SKM-1 (cell line): Measurements from ENCODE around the gene SRRM2.
"Not testable (repeated sequence)": the region's sequence is repeated elsewhere in the genome, so short reads cannot be mapped to it uniquely, and the experiment has no call there.

Experiments
- DNase-seq: peaks from one replicate; lab custom pipeline; 2025; ENCODE audit not compliant: unreplicated experiment; lab: John Stamatoyannopoulos, UW

Gene SRRM2

DNA sequence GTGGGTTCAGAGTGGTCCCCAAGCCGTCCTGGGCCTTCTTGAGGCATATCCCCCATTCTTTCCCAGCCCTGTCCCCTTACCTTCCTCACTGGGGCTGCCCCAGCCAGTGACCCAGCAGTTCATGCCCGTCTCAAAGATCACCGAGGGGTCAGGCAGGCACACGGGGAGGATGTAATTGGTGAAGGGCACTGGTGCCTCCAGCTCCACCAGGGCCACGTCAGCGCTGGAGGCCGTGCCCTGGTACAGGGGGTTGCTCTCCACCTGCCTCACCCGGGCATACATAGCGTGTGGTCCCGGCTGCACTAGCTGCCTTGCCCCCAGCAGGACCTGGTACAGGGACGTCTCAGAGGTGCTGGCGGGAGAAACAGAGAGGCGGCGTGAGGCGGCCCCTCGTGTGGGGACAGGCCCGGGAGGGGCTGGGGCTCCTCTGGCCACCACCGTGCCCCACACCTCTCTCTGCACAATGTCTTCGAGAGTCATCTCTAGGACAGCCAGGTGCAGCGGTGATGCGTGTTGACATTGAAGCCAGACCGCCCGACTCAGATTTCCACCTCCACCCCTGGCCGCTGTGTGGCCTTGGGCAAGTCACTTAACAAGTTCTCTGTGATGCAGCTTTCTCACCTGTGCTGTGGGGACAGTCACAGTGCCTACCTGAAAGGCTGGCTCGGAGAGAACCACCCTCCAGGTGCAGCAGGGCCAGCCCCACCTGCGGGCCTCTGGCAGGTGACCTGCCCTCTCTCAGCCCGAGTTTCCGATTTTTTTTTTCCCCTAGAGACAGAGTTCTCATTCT lies 38.3 kb upstream of the SRRM2 start:
- DNase-seq = no peak

DNA sequence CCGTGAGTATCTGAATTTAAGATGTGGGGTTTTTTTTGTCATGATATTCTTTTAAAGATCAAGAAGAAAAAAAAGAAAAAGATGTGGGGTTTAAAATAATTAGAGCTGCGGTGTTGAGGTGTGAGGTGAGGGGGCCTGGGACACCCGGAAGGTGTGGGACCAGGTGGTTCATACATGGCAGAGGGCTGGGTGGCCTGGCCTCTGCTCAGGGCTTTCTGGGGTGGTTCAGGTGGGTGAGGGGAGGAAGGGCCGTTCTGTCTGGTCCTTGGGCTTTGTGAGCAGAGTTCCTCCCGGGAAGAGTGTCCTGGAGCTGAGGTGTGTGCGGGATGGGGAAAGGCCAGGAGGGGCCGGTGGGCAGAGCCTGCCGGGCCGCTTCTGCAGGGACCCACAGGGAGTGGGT lies 37.4 kb upstream of the SRRM2 start:
- DNase-seq = no peak

DNA sequence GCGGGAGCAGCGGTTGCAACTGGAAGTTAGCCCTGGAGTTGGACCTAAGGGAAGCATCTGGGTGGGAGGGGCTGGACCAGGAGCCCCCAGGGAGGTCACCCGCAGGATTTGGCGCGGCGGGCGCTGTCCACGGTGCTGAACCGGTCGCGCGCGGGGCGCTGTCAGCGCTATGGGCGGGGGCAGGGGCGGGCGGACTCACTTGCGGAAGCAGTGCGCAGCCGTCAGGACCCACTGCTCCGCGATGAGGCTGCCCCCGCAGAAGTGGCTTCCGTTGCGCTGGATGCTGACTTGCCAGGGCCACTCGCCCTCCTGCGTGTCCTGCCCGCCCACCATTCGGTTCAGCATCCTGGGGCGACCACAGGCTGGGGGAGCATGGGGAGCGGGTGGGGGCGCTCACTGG lies 36.9 kb upstream of the SRRM2 start:
- DNase-seq = no peak

DNA sequence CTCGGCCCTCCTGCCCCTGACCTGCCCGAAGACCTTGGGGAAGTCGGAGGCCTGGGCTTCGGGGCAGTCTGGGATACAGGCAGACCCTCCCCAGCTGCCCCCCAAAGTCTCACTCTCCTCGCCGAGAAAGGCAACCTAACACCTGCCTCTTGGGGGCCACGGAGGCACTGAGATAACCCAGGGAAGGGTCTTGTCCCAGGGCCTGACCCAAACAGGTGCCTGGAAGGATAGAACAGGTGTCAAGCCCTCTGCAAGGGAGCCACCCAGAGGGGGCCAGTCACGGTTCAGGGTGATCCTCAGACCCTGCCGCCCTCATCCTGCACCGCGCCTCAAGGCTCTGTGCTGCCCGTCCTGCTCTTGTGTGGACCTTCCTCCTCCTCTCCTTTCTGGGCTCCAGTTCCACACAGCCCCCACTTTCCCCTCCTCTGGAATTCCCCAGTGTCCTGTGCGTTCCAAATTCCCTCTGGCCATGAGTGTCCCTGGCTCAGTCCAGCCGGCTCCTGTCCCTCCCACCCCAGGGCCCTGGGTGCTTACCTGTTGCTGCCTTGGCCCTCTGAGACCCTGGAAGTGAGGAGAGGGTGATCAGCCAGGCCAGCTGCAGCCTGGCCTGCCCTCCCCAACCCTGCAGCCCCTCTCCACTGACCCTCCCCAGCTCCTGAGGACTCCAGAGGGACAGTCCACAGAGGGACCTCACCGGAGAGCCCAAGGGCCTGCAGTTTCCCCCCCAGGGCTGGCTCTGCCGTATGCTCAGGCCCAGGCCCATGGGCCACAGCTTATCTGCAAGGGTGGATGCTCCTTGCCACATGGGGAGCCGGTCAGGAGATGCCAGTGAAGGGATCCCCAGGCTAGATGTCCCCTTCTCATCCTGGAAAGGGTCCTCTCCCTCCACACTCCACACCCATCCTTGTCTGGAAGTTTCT lies 36.2 kb upstream of the SRRM2 start:
- DNase-seq = no peak

DNA sequence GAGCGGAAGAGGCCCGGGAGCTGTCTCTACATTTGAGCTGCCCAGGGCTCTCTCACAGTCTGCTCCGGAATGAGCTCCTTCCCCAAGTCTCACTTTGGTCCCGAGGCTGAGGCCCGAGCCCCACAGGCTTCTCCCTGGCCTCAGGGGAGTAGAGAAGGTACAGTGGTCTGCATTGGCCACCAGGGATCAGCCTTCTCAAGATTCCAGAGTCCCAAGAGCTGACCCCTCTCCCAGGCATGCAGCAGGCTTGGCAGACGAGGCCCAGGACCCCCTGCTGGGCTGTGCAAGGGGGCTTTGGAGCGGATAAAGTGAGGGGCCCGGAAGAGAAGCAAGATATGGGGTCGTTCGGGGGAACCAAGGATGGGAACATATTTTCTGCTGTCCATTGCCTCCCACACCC lies 35.5 kb upstream of the SRRM2 start:
- no peak for DNase-seq

DNA sequence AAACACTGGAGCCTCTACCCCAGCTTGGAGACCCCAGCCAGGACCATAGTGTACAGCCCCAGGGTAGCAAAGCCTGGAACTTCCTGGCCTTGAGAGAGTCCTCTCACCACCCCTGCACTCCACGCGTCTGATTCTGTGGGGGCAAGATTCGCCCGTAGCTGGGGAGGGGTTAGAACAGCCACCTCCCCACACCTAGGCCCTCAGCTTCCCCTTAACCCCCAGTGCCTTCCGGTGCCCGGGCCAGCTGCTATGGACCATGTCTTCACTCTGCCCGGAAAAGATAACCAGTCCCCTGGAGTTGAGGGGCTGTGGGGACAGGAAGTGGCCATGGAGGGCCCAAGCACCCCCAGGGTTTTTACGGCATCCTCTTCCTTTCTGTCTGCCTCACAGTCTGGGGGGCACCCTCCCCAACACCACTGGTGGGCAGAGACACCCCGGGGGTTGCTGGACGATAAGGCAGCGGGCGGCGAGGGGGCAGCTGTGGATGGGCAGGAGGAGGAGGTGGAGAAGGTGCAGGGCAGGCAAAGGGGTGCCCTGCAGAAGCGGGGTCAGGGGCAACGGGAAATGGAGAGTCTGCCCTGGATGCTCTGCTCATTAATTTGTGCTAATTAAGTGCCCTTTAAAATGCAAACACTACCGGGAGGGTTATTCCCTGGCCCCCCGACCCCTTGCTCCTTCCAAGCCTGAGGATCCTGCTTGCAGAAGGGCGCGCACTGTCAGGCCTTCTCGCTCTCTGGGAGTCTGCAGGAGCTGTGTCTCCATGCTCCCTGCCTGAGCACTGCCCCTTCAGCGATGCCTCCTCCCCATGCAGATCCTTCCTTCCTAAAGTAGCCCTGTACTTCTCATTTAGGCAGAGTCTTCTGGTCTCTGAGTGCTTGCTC lies 34.8 kb upstream of the SRRM2 start:
- DNase-seq = no peak

DNA sequence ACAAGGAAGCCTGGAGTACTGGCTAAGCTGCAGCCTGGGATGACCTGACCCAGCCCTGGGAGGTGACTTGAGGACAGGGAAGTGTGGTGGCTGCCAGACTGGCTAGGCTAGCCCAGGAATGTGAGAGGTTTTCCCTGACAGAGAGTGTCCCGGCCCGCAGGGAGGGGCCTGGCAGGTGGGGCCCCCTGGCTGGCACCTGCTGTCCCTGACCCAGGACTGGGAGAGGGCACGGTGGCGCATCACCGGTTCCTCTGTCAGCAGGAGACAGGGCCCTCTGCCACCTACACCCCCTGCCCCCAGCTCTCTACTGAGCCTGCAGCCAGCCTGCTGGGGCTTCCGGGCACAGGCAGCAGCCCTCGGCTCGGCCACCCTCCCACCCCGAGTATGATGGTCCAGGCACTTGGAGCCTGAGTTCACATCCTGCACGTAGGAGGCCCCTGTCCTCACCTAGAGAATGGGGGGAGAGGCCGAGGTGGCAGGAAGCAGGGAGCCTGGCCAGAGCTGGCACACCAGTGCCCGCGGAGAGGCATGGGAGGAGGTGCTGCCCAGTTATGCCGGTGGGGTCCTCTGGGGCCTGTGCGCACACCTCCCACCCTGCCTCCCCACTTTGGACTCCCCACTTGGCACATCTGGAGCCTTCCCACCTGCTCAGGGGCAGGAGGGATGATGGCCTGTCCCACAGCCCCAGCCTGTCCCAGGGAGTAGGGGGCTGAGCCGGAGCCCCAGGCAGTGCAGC lies 32.9 kb upstream of the SRRM2 start:
- DNase-seq = no peak

DNA sequence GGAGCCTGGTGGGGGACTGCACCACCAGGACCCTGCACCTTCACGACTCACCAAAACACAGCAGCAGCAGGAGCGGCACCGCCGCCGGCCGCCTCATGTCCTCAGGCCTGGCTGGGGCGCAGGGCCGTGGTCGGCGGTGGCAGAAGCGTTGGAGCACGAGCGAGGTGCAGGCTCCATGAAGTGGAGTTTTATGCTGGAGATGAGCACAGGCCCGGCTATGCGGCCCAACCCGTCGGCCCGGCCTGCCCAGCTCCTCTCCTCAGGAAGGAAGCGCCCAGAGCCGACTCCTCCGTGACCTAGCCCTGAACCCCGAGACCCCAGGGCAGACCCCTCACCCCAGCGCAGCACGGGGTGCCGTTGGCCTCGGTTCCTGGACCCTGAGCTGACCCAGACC lies 32.4 kb upstream of the SRRM2 start, which contains the start of gene PRSS27:
PRSS27 (minus strand) TSS at position 161 of the 394 bp plus-strand sequence; CDS start at position 97, 64 bp downstream.
- no peak for DNase-seq

DNA sequence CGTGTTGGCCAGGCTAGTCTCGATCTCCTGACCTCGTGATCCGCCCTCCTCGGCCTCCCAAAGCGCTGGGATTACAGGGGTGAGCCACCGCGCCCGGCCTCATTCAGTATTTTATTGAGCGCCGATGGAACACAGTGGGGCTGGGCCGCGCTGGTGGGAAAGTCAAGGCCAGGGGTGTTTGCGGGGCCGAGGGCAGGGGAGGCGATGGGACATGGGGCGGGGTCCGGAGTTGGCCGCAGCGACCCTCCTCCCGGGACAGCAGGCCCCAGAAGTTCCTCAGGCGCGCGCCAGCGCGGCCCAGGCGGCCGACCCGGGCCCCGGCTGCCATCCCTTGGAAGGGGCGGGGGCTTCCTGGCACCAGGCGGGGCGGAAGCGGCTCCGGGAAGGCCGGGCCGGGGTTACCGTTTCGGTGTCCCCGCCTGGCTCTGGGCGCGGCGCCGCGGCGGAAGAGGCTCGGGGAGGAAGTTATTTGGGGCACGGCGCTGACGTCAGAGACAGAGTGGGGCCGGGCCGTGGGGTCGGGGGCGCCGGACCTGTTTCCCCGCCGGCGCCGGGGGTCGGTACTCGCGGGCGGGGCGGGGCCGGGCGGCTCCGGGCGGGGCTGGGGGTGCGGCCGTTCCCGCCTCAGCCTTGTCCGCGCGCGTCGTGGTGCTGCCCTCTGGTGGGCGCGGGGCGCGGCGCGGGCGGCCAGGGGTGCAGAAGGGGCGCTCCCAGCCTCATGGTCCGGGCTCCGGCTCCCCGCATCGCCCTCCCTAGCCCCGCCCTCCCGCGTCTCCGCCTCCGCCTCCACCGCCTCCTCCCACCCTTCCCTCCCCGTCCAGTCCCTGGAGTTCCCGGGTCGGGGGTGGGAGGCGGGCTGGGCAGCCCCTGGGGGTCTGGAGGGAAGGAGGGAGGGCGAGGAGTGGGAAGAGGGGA lies 31.5 kb upstream of the SRRM2 start:
- DNase-seq = peak; percentile 56

DNA sequence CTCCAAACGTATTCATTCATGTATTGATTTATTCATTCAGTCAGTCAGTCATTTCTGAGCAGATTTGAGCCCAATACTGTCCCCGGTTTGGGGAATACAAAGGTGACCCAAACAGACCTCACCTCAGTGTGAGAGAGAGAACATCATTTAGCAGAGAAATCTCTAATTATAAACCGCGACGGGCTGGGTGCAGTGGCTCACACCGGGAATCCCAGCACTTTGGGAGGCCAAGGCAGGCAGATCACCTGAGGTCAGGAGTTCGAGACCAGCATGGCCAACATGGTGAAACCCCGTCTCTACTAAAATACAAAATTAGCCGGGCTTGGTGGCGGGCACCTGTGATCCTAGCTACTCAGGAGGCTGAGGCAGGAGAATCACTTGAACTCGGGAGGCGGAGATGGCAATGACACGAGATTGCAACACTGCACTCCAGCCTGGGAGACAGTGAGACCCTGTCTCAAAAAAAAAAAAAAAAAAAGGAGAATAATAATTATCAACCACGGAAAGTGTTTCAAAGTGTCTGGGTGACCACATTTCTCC lies 30.7 kb upstream of the SRRM2 start:
- not testable (repeated sequence) for DNase-seq

DNA sequence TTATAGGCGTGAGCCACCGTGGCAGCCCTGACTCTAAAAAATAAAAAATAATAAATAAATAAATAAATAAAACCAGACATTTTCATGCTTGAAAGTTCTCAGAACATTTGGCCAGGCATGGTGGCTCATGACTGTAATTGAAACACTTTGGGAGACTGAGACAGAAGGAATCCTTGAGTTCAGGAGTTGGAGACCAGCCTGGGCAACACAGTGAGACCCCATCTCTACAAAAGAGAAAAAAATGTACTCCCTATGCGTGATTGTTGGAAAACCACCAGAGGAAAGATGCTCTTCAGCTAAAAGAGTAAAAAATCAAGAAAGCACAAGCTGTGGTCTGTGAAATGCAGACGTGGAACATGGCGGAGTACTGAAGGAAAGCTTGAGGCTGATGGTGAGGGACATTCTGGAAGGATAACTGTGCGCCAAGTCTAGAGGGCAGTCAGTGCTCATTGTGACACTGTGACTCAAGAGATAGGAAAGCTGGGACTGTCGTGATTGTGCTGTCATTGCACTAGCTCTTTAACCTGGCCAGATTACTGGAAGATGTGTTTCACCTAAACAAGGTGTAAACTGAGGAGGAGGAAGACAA lies 28.3 kb upstream of the SRRM2 start:
- no peak for DNase-seq

DNA sequence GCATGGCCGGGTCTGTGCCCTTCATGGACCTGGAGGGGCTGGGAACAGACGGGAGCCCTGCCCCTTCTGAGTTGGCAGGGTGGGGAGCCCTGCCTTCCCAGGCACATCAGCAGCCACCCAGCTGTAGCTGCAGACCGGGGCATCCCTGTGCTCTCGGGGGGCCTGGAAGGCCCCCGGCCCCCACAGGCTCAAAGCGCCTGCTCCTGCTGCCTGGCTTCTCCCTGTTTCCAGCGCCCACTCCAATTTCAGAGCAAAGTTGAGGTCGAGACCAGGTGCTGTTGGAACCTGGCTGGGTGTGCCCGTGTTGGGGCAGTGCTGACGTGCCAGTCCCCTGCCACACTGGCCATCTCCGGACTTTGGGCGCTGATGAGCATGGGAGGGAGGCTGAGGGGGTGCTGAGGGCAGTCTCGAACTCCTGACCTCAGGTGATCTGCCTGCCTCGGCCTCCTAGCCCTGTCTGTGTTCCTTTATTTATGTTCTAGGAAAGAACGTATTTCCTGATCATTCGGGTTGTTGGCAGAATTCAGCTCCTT lies 27.6 kb upstream of the SRRM2 start:
- no peak for DNase-seq

DNA sequence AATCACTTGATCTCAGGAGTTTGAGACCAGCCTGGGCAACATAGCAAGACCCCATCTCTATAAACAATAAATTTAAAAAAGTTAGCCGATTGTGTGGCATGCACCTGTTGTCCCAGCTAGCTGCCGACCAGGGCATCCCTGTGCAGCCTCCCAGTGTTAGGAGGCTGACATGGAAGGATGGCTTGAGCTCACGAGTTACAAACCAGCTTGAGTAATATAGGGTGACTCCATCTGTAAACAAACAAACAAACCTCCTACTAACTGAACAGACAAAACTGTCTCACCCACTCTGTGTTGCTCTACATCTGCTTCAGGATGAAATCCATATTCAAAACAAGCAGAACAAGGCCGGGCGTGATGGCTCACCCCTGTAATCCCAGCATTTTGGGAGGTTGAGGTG lies 25.5 kb upstream of the SRRM2 start:
- DNase-seq = no peak

DNA sequence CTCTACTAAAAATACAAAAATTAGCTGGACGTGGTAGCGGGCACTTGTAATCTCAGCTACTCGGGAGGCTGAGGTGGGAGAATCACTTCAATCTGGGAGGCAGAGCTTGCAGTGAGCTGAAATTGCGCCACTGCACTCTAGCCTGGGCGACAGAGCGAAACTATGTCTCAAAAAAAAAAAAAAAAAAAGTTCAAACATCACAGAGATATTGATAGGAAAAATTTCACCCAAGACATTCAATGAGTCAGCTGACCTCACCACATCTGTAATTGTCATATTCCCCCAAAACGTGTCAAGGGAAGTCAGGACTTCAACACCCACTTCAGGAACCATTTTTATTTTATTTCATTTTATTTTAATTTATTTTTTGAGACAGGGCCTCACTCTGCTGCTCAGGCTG lies 24.4 kb upstream of the SRRM2 start:
- DNase-seq = no peak

DNA sequence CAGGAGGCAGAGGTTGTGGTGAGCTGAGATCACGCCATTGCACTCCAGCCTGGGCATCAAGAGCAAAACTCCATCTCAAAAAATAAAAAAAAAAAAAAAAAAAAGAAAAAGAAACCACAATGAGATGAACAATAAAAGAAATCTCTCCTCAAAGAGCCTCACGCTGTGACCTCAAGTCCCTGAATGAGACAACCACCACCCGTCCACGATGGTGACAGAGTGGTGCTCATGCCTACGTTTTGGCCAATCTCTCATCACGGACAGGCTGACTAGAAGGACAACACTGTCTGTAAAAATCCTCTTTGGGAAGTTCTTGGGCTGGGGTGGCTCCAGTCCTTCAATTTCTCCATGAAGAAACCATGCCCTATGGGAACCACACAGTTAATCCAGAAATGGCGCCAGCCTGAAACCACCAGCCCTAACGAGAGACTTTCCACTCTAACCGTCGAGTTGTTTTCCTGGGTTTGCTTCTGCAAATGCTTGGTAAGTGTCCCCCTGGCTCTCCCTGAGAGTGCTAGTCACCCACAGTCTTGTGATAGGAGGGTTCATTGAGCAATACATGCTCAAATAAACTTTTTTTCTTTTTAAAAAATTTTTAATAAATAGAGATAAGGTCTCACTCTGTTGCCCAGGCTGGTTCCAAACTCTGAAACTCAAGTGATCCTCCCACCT lies 17.5 kb upstream of the SRRM2 start:
- DNase-seq = no peak

DNA sequence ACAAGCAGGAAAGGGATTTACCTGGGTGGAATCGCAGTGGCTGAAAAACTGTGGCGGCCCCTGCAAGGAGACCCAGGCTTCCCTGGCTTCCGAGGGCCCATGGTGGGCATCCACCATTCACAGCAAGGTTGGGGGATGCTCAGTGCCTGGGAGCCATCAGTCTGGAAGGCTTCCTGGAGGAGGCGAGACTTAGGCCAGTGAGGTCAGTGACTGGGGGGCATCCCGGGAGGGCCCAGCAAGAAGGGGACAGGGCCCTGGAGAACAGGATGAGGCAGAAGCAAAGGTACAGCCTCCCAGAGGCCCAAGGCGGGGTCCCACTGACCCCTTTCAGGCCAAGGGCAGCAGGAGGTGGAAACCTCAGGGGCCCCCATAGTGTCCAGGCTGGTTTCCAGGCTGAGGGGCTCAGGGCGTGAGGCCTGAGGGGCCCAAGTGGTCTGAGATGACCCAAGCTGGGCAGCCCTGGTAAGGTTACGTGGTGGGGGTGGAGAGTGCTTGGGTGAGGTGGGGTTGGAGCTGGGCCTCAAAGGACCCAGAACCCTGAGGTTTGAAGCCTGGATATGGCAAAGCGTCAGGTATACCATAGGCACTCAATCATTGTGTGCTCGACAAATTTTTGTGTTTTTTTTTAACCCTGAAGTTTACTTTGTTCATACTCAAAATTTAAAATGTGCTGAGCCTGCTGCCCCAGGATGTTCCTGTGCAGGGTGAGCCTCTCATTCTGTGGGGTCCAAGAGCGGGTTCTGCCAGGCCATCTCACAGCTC lies 15.8 kb upstream of the SRRM2 start:
- DNase-seq = no peak

DNA sequence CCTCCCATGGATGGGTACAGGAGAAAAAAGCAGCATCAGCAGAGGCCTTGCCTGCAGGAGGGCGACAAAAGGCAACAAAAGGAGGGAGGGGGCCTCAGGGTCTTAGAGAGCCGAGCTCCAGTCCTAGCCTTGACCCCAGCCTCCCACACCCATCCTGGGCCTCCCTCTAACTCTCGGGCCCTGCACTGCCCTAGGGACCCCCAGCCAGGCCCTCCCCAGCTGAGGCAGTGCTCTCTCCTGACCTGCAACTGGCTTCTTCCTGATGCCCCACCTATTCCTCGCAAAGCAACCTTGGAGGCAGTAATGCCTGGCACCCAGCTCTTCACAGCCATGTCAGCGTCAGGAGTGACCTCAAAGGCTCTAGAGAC lies 15.2 kb upstream of the SRRM2 start:
- DNase-seq = no peak
